ENCODE results near the gene NXPH2.

- TF ChIP-seq CTCF (IDR thresholded peaks at IDR 0.05; ENCODE audit: low read depth, low read length) = no peak
- TF ChIP-seq EZH2phosphoT487 (IDR thresholded peaks at IDR 0.05; ENCODE audit: low read depth) = no peak
Measured at GRCh38 chr2:138775736-138776135, 4.5 kb downstream of the NXPH2 start.

Data from OCI-LY3 (cell line).